Lung (tissue), 12 donors: Measurements from ENCODE around the gene KRT7. TPM values are rescaled to one million over a fixed set of nuclear protein-coding genes. Genes with fewer than 3 reads are reported as not detected.

ENCODE experiments used
- ATAC-seq: fragments of 200-7000 bp; cut with Tn5 transposase; one replicate; pipeline ENCODE4 v1.9.1; 2020; ENCODE audit warnings: moderate number of reproducible peaks; ENCODE audit not compliant: insufficient read depth, low FRiP score
- DNase-seq, 3 donors: peaks; one replicate each; pipeline ENCODE4 v3.0.0-alpha.2; 2013 to 2017
- H3K27ac ChIP-seq, 2 donors: one replicate each; pipeline ENCODE4 v1.5.1; 2013; ENCODE audit warnings: mild to moderate bottlenecking in 2 of 2, moderate library complexity in 2 of 2, control low read depth in 1 of 2, inconsistent platforms in 1 of 2, low read depth in 1 of 2, low read length in 1 of 2
- H3K27me3 ChIP-seq, 3 donors: one replicate each; pipeline ENCODE4 v1.5.1; 2013; ENCODE audit warnings: low read length in 2 of 3; ENCODE audit not compliant: control insufficient read depth in 3 of 3, insufficient read depth in 3 of 3
- H3K36me3 ChIP-seq, 4 donors: one replicate each; pipeline ENCODE4 v1.5.1; 2013; ENCODE audit warnings: low read length in 4 of 4, mild to moderate bottlenecking in 1 of 4, moderate library complexity in 1 of 4; ENCODE audit not compliant: control insufficient read depth in 4 of 4, insufficient read depth in 4 of 4
- H3K4me1 ChIP-seq, 5 donors: one replicate each; pipeline ENCODE4 v1.5.1; 2013; ENCODE audit warnings: low read length in 5 of 5, mild to moderate bottlenecking in 2 of 5, moderate library complexity in 1 of 5; ENCODE audit not compliant: control insufficient read depth in 5 of 5, insufficient read depth in 5 of 5
- H3K4me3 ChIP-seq: one replicate; pipeline ENCODE4 v1.5.1; 2013; ENCODE audit warnings: mild to moderate bottlenecking, control low read depth, moderate library complexity
- H3K9ac ChIP-seq, 2 donors: one replicate each; pipeline ENCODE4 v1.5.1; 2013; ENCODE audit warnings: low read length in 2 of 2, control low read depth in 1 of 2; ENCODE audit not compliant: insufficient read depth in 1 of 2
- H3K9me3 ChIP-seq, 4 donors: one replicate each; pipeline ENCODE4 v1.5.1; 2013; ENCODE audit warnings: low read length in 3 of 4, mild to moderate bottlenecking in 1 of 4, moderate library complexity in 1 of 4; ENCODE audit not compliant: control insufficient read depth in 4 of 4, insufficient read depth in 3 of 4
- CTCF ChIP-seq: IDR thresholded peaks from 2 replicates; pipeline ENCODE4 v1.5.1; 2012; ENCODE audit warnings: mild to moderate bottlenecking; ENCODE audit errors: control extremely low read depth, extremely low read depth
- WGBS, 2 donors: extraction: QIAGEN DNeasy Blood & Tissue Kit; methylation state at CpG; one replicate each; pipeline ENCODE4 v1.1.7; 2013; 5-methylcytosine and 5-hydroxymethylcytosine counted together
- polyA plus RNA-seq, 2 donors: library from polyadenylated mRNA; stranded (reverse); fragments of 200-250 nt; gene quantifications; one replicate each; pipeline ENCODE4 v1.2.1, GENCODE V29; 2013
- total RNA-seq, 2 donors: library from RNA; depleted of rRNA in 1 of 2; stranded (reverse); fragments of >200 nt in 1 of 2; gene quantifications; one replicate each; pipeline ENCODE4 v1.2.1, GENCODE V29; 2014 to 2021
- donor health status: control.
- donor health status: control.
- donor health status: Bipolar disorder and iron deficiency.
- donor health status: healthy.
- donor health status: DM: yes; HTN: yes; CAD: no.

KRT7 gene
- total and polyA plus RNA-seq, 4 donors: 33.6 to 1,415 (median 1,306) TPM

- no peak for TF ChIP-seq CTCF
- no peak overlapping the region for H3K9ac ChIP-seq
- H3K36me3 ChIP-seq: no peaks in the 10 kb centered on the region
- no peak for ATAC-seq
- no peak overlapping the region for H3K27ac ChIP-seq
- H3K4me1 ChIP-seq: peaks cover 0 to 9% (median 5%) of the 10 kb centered on the region in 5 donors
- H3K4me3 ChIP-seq: no peak overlapping the region
- WGBS, 2 donors: 71 to 83% methylated on average over 2 of the region's 2 CpGs
- peaks cover 0 to 32% (median 27%) of the 10 kb centered on the region in 3 donors for H3K27me3 ChIP-seq
- no peaks in the 10 kb centered on the region for H3K9me3 ChIP-seq
- no peak for DNase-seq
Measured at GRCh38 chr12:52229836-52230343, 3.2 kb upstream of the KRT7 start.

- DNase-seq (no peak), ATAC-seq (peak; percentile 39)
- no peaks in the 10 kb centered on the region for H3K9me3 ChIP-seq
- H3K4me1 ChIP-seq: peaks cover 0 to 10% (median 7%) of the 10 kb centered on the region in 5 donors
- no peak for TF ChIP-seq CTCF
- H3K9ac ChIP-seq: no peak overlapping the region
- no peak overlapping the region for H3K4me3 ChIP-seq
- no peaks in the 10 kb centered on the region for H3K36me3 ChIP-seq
- peaks cover 0 to 32% (median 27%) of the 10 kb centered on the region in 3 donors for H3K27me3 ChIP-seq
- H3K27ac ChIP-seq: peak overlapping the region in 1 of 2 donors; percentile 92
- 49 to 75% methylated on average over 8 of the region's 8 CpGs for WGBS, 2 donors
Measured at GRCh38 chr12:52230364-52231281, 2.4 kb upstream of the KRT7 start.

- Histone ChIP-seq H3K9ac (no peak overlapping the region), H3K9me3 (no peaks in the 10 kb centered on the region), H3K27me3 (peaks cover 0 to 35% (median 27%) of the 10 kb centered on the region in 3 donors), H3K36me3 (no peaks in the 10 kb centered on the region), H3K4me3 (no peak overlapping the region), H3K4me1 (peaks cover 0 to 19% (median 7%) of the 10 kb centered on the region in 5 donors), H3K27ac (peak overlapping the region in 1 of 2 donors; percentile 92)
- DNase-seq (no peak), ATAC-seq (peak; percentile 16)
- no peak for TF ChIP-seq CTCF
- WGBS, 2 donors: 58 to 69% methylated on average over 16 of the region's 16 CpGs
Measured at GRCh38 chr12:52231305-52232202, 1.5 kb upstream of the KRT7 start.
